ENCODE data around the gene FKRP.

GRCh38 chr19:46720503-46721239, 25.2 kb upstream of the FKRP start:
- TF ChIP-seq CTCF (IDR thresholded peaks at IDR 0.05 in 2 of 3, conservative IDR thresholded peaks at IDR 0.05 in 1 of 3; ENCODE audit: borderline replicate concordance in 1 of 3, insufficient read depth in 1 of 3, low read depth in 2 of 3, low read length in 2 of 3) (no peak), REST (IDR thresholded peaks at IDR 0.05; ENCODE audit: low read depth) (no peak), POLR2AphosphoS5 (IDR thresholded peaks at IDR 0.05; ENCODE audit: low read depth, low read length) (no peak), POLR2A (IDR thresholded peaks at IDR 0.05; ENCODE audit: borderline replicate concordance, extremely low read depth, insufficient read depth, insufficient read length) (no peak), EZH2 (IDR thresholded peaks at IDR 0.05) (no peak), EGR1 (IDR thresholded peaks at IDR 0.05; ENCODE audit: low read depth) (no peak), SP1 (IDR thresholded peaks at IDR 0.05; ENCODE audit: low read depth) (no peak), ZNF274 (IDR thresholded peaks at IDR 0.05; ENCODE audit: low read depth, low read length) (no peak), MAX (IDR thresholded peaks at IDR 0.05) (no peak)
